Neural progenitor cell (in vitro differentiated cells): ENCODE data around the gene HMBS. TPM values are rescaled to one million over a fixed set of nuclear protein-coding genes. Genes with fewer than 3 reads are reported as not detected.

Source experiments
- DNase-seq: peaks from one replicate; pipeline ENCODE4 v3.0.0-alpha.2; 2016; ENCODE audit warnings: low spot score
- H2AFZ ChIP-seq: fragments of 200-600 bp; sonication (generic); replicated peaks from 2 replicates; pipeline ENCODE4 v1.6.1; 2016; ENCODE audit warnings: antibody characterized with exemption
- H3F3A ChIP-seq: fragments of 200-600 bp; sonication (generic); 2 replicates; pipeline ENCODE4 v1.6.1; 2016; ENCODE audit warnings: antibody characterized with exemption, low read depth
- H3K27ac ChIP-seq: fragments of 200-600 bp; sonication (generic); 2 replicates; pipeline ENCODE4 v1.5.1; 2016; ENCODE audit warnings: mild to moderate bottlenecking
- H3K27me3 ChIP-seq: fragments of 200-600 bp; sonication (generic); 2 replicates; pipeline ENCODE4 v1.6.1; 2016; ENCODE audit warnings: mild to moderate bottlenecking, moderate library complexity
- H3K36me3 ChIP-seq: fragments of 200-600 bp; sonication (generic); 2 replicates; pipeline ENCODE4 v1.5.1; 2016
- H3K4me1 ChIP-seq: fragments of 200-600 bp; sonication (generic); 2 replicates; pipeline ENCODE4 v1.6.1; 2016; ENCODE audit warnings: mixed run types
- H3K4me2 ChIP-seq: fragments of 200-600 bp; sonication (generic); 2 replicates; pipeline ENCODE4 v1.6.1; 2016
- H3K4me3 ChIP-seq: fragments of 200-600 bp; sonication (generic); 2 replicates; pipeline ENCODE4 v1.5.1; 2016
- H3K79me2 ChIP-seq: fragments of 200-600 bp; sonication (generic); 2 replicates; pipeline ENCODE4 v1.6.1; 2016; ENCODE audit warnings: low read depth
- H3K9ac ChIP-seq: fragments of 200-600 bp; sonication (generic); 2 replicates; pipeline ENCODE4 v1.6.1; 2016
- H3K9me3 ChIP-seq: fragments of 200-600 bp; sonication (generic); 2 replicates; pipeline ENCODE4 v1.5.1; 2016; ENCODE audit warnings: low read depth
- H4K20me1 ChIP-seq: fragments of 200-600 bp; sonication (generic); 2 replicates; pipeline ENCODE4 v1.6.1; 2016; ENCODE audit warnings: low read depth
- H3K27ac Mint-ChIP-seq: 3 replicates; pipeline ENCODE4 v1.8.0; 2021; ENCODE audit warnings: mixed read lengths
- H3K27me3 Mint-ChIP-seq: 2 replicates; pipeline ENCODE4 v1.8.0; 2022; ENCODE audit warnings: low read depth, mild to moderate bottlenecking, inconsistent platforms, moderate library complexity, mixed read lengths; ENCODE audit not compliant: insufficient read depth
- H3K36me3 Mint-ChIP-seq: 3 replicates; pipeline ENCODE4 v1.8.0; 2021; ENCODE audit warnings: mixed read lengths
- H3K4me1 Mint-ChIP-seq: 3 replicates; pipeline ENCODE4 v1.8.0; 2021; ENCODE audit warnings: mixed read lengths
- H3K4me3 Mint-ChIP-seq: 3 replicates; pipeline ENCODE4 v1.8.0; 2021; ENCODE audit warnings: mild to moderate bottlenecking, moderate library complexity, mixed read lengths
- H3K9me3 Mint-ChIP-seq: 3 replicates; pipeline ENCODE4 v1.8.0; 2020; ENCODE audit warnings: mixed read lengths
- CTCF ChIP-seq: fragments of 200-600 bp; sonication (generic); IDR thresholded peaks from 2 replicates; pipeline ENCODE4 v1.5.1; 2017; ENCODE audit warnings: antibody characterized with exemption, mild to moderate bottlenecking
- EZH2 ChIP-seq: fragments of 200-600 bp; sonication (generic); IDR thresholded peaks from 2 replicates; pipeline ENCODE4 v1.6.1; 2017; ENCODE audit warnings: antibody characterized with exemption, mild to moderate bottlenecking, moderate library complexity
- EZH2phosphoT487 ChIP-seq: fragments of 200-600 bp; sonication (generic); IDR thresholded peaks from 2 replicates; pipeline ENCODE4 v1.6.1; 2017; ENCODE audit warnings: antibody characterized with exemption
- total RNA-seq: library from RNA; depleted of rRNA; stranded (reverse); fragments of >200 nt; gene quantifications from 2 replicates; pipeline ENCODE4 v1.2.3, GENCODE V29; 2015; ENCODE audit warnings: low replicate concordance

Gene HMBS
- total RNA-seq, 1 donor from 2014 or later = 31.1 TPM

- Histone ChIP-seq H4K20me1 (no peaks in the 10 kb centered on the region), H3K4me1 (no peaks in the 10 kb centered on the region), H3K4me3 (no peak overlapping the region), H3K27ac (no peak overlapping the region), H3K4me2 (no peak overlapping the region), H2AFZ (no peak overlapping the region), H3K9me3 (no peaks in the 10 kb centered on the region), H3K79me2 (no peaks in the 10 kb centered on the region), H3K36me3 (no peaks in the 10 kb centered on the region), H3F3A (peaks cover 10% of the 10 kb centered on the region), H3K27me3 (no peaks in the 10 kb centered on the region), H3K9ac (no peak overlapping the region)
- H3K4me1 Mint-ChIP-seq = no peaks in the 10 kb centered on the region
- no peak for DNase-seq
- H3K36me3 Mint-ChIP-seq = peaks cover 8% of the 10 kb centered on the region
- H3K9me3 Mint-ChIP-seq = no peaks in the 10 kb centered on the region
- no peak for TF ChIP-seq EZH2
- TF ChIP-seq EZH2phosphoT487 = no peak
- TF ChIP-seq CTCF = no peak
- no peak overlapping the region for H3K4me3 Mint-ChIP-seq
- H3K27ac Mint-ChIP-seq = no peak overlapping the region
- no peaks in the 10 kb centered on the region for H3K27me3 Mint-ChIP-seq
Observed at GRCh38 chr11:119114351-119114750, 29.7 kb downstream of the HMBS start.

- no peak overlapping the region for H3K27ac Mint-ChIP-seq
- DNase-seq = no peak
- Histone ChIP-seq H3F3A (peaks cover 14% of the 10 kb centered on the region), H3K9ac (no peak overlapping the region), H2AFZ (no peak overlapping the region), H3K79me2 (no peaks in the 10 kb centered on the region), H3K27ac (no peak overlapping the region), H4K20me1 (no peaks in the 10 kb centered on the region), H3K36me3 (no peaks in the 10 kb centered on the region), H3K9me3 (no peaks in the 10 kb centered on the region), H3K4me1 (peaks cover 4% of the 10 kb centered on the region), H3K27me3 (no peaks in the 10 kb centered on the region), H3K4me3 (no peak overlapping the region), H3K4me2 (no peak overlapping the region)
- H3K4me3 Mint-ChIP-seq = no peak overlapping the region
- H3K27me3 Mint-ChIP-seq = peaks cover under 1% of the 10 kb centered on the region
- no peaks in the 10 kb centered on the region for H3K9me3 Mint-ChIP-seq
- TF ChIP-seq EZH2 = no peak
- no peak for TF ChIP-seq EZH2phosphoT487
- TF ChIP-seq CTCF = no peak
- H3K36me3 Mint-ChIP-seq = peaks cover 5% of the 10 kb centered on the region
- H3K4me1 Mint-ChIP-seq = peaks cover 6% of the 10 kb centered on the region
Observed at GRCh38 chr11:119115484-119116234, 31.0 kb downstream of the HMBS start.

- Histone ChIP-seq H3K4me1 (peaks cover 7% of the 10 kb centered on the region), H2AFZ (no peak overlapping the region), H4K20me1 (no peaks in the 10 kb centered on the region), H3F3A (peaks cover 16% of the 10 kb centered on the region), H3K4me3 (no peak overlapping the region), H3K27ac (no peak overlapping the region), H3K27me3 (no peaks in the 10 kb centered on the region), H3K9ac (no peak overlapping the region), H3K36me3 (no peaks in the 10 kb centered on the region), H3K4me2 (no peak overlapping the region), H3K79me2 (no peaks in the 10 kb centered on the region), H3K9me3 (no peaks in the 10 kb centered on the region)
- Mint-ChIP-seq H3K9me3 (no peaks in the 10 kb centered on the region), H3K4me1 (peaks cover 10% of the 10 kb centered on the region), H3K36me3 (peaks cover 5% of the 10 kb centered on the region), H3K4me3 (no peak overlapping the region), H3K27ac (no peak overlapping the region), H3K27me3 (peaks cover 3% of the 10 kb centered on the region)
- no peak for TF ChIP-seq CTCF
- TF ChIP-seq EZH2 = no peak
- no peak for TF ChIP-seq EZH2phosphoT487
- no peak for DNase-seq
Observed at GRCh38 chr11:119116235-119116594, 31.5 kb downstream of the HMBS start.
